22Rv1 (cell line): ENCODE results near the gene UBE2Z.

ENCODE experiments used
- CTCF ChIP-seq: fragments of 450-650 bp; IDR thresholded peaks from 2 replicates; pipeline ENCODE4 v1.5.1; 2017; ENCODE audit warnings: mild to moderate bottlenecking
- ZFX ChIP-seq: fragments of 450-650 bp; IDR thresholded peaks from 2 replicates; pipeline ENCODE4 v1.6.1; 2017; ENCODE audit warnings: antibody characterized with exemption, borderline replicate concordance

GRCh38 chr17:48873696-48874443 lies 34.3 kb upstream of the UBE2Z start:
- TF ChIP-seq CTCF (no peak), ZFX (no peak)
